ENCODE data around the gene ATP1B1. TPM values are rescaled to one million over a fixed set of nuclear protein-coding genes. Genes with fewer than 3 reads are reported as not detected.

The ATP1B1 gene
- total and polyA plus RNA-seq, 2 experiments from 2014 or later = 51.0 to 73.4 TPM

GRCh38 chr1:169143346-169143745, 36.9 kb downstream of the ATP1B1 start:
- Histone ChIP-seq H3K4me1 (ENCODE audit: insufficient read depth) (no peaks in the 10 kb centered on the region), H3K27me3 (ENCODE audit: insufficient read depth) (no peaks in the 10 kb centered on the region), H3K79me2 (replicated peaks; ENCODE audit: insufficient read depth) (no peaks in the 10 kb centered on the region), H2AFZ (no peak overlapping the region), H3K27ac (ENCODE audit: low read depth) (no peak overlapping the region), H3K36me3 (ENCODE audit: insufficient read depth) (no peaks in the 10 kb centered on the region), H3K4me3 (no peak overlapping the region), H3F3A (replicated peaks; ENCODE audit: low read depth) (no peaks in the 10 kb centered on the region), H3K9me2 (ENCODE audit: insufficient read depth) (no peaks in the 10 kb centered on the region), H4K20me1 (replicated peaks; ENCODE audit: insufficient read depth) (no peaks in the 10 kb centered on the region), H3K4me2 (no peak overlapping the region)
- TF ChIP-seq, protein P1, sequence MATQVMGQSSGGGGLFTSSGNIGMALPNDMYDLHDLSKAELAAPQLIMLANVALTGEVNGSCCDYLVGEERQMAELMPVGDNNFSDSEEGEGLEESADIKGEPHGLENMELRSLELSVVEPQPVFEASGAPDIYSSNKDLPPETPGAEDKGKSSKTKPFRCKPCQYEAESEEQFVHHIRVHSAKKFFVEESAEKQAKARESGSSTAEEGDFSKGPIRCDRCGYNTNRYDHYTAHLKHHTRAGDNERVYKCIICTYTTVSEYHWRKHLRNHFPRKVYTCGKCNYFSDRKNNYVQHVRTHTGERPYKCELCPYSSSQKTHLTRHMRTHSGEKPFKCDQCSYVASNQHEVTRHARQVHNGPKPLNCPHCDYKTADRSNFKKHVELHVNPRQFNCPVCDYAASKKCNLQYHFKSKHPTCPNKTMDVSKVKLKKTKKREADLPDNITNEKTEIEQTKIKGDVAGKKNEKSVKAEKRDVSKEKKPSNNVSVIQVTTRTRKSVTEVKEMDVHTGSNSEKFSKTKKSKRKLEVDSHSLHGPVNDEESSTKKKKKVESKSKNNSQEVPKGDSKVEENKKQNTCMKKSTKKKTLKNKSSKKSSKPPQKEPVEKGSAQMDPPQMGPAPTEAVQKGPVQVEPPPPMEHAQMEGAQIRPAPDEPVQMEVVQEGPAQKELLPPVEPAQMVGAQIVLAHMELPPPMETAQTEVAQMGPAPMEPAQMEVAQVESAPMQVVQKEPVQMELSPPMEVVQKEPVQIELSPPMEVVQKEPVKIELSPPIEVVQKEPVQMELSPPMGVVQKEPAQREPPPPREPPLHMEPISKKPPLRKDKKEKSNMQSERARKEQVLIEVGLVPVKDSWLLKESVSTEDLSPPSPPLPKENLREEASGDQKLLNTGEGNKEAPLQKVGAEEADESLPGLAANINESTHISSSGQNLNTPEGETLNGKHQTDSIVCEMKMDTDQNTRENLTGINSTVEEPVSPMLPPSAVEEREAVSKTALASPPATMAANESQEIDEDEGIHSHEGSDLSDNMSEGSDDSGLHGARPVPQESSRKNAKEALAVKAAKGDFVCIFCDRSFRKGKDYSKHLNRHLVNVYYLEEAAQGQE (IDR thresholded peaks at IDR 0.05; ENCODE audit: unreplicated experiment) = no peak
- TF ChIP-seq ZNF462 (CRISPR knock-in tag; IDR thresholded peaks at IDR 0.05) = no peak
- no peak for TF ChIP-seq ZNF114 (CRISPR knock-in tag; IDR thresholded peaks at IDR 0.05)
- TF ChIP-seq CREB1 (CRISPR knock-in tag; IDR thresholded peaks at IDR 0.05; ENCODE audit: low read depth) = no peak
- TF ChIP-seq JUNB (IDR thresholded peaks at IDR 0.05; ENCODE audit: unreplicated experiment) = no peak
- no peak for TF ChIP-seq POLR2AphosphoS5 (IDR thresholded peaks at IDR 0.05; ENCODE audit: low read depth)
- TF ChIP-seq STAT1 (IDR thresholded peaks at IDR 0.05; ENCODE audit: unreplicated experiment) = no peak
- TF ChIP-seq, protein P2, sequence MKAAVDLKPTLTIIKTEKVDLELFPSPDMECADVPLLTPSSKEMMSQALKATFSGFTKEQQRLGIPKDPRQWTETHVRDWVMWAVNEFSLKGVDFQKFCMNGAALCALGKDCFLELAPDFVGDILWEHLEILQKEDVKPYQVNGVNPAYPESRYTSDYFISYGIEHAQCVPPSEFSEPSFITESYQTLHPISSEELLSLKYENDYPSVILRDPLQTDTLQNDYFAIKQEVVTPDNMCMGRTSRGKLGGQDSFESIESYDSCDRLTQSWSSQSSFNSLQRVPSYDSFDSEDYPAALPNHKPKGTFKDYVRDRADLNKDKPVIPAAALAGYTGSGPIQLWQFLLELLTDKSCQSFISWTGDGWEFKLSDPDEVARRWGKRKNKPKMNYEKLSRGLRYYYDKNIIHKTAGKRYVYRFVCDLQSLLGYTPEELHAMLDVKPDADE (IDR thresholded peaks at IDR 0.05) = no peak
- no peak for TF ChIP-seq EZH2phosphoT487 (IDR thresholded peaks at IDR 0.05; ENCODE audit: unreplicated experiment)
- TF ChIP-seq EZH2 (IDR thresholded peaks at IDR 0.05; ENCODE audit: low read depth, unreplicated experiment) = no peak
- TF ChIP-seq CTCF (conservative IDR thresholded peaks at IDR 0.05; ENCODE audit: low read depth in 2 of 2) = no peak
- TF ChIP-seq NANOG (IDR thresholded peaks at IDR 0.05; ENCODE audit: borderline replicate concordance) = no peak
- Mint-ChIP-seq H3K4me3 (no peak overlapping the region), H3K27ac (peak overlapping the region; percentile 19; the same call in 1 of the 2 replicates), H3K27me3 (ENCODE audit: insufficient read depth, low read depth, poor library complexity) (no peaks in the 10 kb centered on the region), H3K4me1 (peaks cover 12% of the 10 kb centered on the region; the same call in 2 of the 3 replicates), H3K9me3 (no peaks in the 10 kb centered on the region), H3K36me3 (ENCODE audit: low read depth) (no peaks in the 10 kb centered on the region)
- ATAC-seq (no peak), DNase-seq (ENCODE audit: low spot score) (no peak)

Data from GM23338 (cell line).